NK-92 (cell line): Measurements from ENCODE around the gene DHRS13.
"Not testable (repeated sequence)": the region's sequence is repeated elsewhere in the genome, so short reads cannot be mapped to it uniquely, and the experiment has no call there.

ENCODE experiments used
- DNase-seq: peaks from one replicate; lab custom pipeline; 2025; ENCODE audit not compliant: unreplicated experiment; lab: John Stamatoyannopoulos, UW

DHRS13 gene

DNA sequence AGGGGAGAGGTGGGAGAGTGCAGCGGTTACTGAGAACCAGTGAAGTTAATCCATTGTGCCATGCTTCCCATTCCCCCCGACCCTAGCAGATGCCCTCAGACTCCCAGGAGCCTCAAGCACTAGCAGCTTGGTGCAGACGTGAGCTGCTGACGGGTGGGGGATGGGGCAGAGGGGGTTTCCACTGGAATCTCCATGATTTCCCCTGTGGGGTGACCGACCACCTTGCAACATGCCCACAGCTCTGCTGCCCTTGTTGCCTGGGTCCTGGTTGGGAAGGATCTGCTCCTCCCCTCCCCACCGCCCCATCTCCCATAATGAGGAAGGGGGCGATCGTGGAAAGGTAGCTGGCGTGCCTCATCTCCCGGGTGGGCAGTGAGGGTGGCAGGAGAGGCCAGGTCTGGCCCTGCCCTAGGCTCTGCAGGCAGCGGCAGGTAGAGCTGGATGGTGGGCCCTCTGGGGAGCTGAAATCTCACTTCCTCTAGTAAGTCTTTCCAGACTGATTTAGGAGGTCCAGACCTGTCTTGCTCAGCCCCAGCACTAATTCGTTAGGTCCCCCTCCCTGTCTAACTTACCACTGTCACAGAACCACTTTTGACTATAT lies 14.9 kb downstream of the DHRS13 start:
- no peak for DNase-seq

DNA sequence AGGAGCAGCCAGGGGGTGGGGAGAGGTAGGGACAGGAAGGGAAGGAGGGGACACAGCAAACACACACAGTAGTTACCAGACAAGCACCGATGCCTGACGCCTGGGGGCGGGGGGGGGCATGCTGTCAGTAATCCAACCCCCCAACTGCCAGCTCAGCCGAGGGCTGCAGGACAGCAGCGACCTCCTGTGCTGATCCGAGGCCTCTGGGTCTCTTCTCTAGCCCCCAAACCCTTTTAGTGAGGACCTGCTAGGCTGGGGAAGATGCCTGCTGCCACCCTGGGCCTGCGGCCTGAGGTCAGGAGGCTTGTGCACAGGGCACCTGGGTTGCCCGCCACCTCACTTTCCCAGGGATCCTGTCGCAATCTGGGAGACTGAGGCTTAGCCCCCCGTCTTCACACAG lies 16.9 kb downstream of the DHRS13 start:
- no peak for DNase-seq

DNA sequence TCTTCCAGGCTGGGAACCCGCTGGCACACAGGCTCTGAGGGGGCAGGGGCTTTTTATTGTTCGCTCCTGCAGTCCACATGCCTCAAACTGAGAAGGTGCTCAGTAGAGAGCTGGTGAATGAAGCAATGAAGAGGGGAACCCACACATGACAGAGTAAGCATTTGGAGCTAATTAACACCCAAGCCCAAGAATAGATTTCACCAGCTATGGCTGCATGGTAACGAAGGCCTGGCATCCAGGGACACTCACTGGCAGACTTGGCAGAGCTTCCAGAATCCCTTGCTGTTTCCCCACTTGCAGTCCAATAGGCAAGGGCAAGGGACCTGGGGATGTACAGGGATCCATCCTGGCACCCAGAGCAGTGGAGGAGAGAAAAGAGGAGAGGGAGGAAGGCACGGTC lies 17.5 kb downstream of the DHRS13 start:
- DNase-seq, result no peak

DNA sequence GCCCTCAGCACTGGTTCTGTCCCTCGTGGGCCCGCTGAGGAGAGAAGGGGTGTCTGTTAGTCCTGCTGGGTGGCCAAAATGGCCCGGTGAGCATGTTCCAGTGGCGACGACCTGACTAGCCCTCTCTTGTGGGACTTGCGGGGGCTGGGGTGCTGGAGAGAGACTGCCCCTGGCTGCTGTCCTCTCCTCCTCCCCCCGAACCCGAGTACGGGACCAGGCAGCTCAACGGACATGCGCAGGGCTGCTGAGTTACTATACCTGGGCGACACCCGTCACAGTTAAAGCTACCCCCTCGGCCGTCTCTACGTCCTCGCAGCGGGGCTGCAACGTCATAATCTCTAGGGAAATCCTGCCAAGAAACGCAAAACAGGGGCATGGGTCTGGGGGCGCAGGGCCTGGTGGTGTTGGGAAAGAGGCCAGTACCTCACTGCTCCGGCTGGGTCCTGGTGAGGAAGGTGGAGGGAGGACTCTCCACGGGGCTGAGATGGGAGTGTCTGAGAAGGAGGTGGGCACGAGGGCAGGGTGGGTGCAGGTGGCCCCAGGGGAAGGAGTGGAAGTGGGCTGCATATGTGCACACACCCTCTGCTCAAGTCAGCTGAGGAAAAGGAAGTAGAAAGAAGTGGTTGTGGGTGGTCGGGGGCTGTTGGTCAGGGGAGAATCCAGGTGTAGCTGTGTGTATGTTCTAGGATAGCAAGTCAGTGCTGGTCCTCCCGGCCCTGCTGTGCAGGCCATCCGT lies 18.7 kb downstream of the DHRS13 start:
- no peak for DNase-seq

DNA sequence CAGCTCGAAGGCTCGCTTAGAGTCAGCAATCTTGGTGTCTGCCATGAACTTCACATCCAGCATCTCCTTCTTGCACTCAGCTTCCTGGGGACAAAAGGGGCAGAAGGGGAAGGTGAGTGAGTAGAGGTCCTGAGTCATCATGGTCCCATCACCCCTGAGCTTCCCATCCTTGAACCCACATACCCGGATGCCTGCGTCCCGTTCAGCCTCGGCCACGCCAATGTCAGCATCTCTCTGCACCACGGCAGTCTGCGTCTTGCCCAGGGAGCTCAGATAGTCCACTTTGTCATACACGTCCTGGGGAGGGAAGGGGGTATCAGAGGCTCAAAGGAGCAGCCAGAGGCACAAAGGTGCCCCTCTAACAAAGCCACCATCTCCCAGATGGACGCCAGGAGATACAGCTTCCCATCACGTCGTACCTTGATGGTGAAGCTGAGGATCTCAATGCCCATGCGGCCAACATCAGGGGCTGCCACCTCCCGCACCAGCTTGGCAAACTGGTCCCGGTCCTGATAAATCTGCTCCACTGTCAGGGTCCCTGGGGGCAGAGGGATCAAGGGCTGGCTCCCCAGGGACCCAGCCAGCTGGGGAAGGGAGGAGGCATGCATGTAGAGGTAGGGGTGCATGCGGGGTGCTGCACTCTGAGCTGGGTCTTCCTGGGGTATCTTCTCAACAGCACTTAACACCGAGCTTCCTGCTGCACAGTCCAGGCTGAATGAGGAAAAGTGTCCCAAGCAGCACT lies 20.6 kb downstream of the DHRS13 start:
- DNase-seq, result no peak

DNA sequence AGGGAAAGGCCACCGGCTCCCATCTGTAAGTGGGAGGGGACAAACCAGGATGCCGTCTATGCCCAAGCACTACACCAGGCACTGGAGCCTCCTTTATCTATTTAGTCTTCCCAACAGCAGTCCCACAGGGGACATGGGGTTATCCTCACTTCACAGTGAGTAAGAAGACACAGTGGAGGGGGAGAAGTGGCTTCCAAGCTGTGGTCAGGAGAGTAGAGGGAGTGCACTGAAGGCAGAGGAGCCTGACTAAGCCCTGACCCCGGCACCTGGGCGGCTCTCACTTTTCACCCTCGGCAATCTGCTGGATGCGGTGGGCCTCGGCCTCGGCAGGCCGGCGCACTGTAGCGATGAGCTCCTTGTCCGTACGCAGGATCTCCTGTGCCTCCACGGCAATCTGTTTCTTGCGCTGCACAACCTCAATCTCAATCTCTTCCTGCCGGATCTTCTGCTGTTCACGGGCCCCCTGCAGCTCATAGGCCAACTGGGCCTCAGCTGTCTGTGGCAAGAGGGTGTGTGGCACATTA lies 21.3 kb downstream of the DHRS13 start:
- DNase-seq, result no peak

DNA sequence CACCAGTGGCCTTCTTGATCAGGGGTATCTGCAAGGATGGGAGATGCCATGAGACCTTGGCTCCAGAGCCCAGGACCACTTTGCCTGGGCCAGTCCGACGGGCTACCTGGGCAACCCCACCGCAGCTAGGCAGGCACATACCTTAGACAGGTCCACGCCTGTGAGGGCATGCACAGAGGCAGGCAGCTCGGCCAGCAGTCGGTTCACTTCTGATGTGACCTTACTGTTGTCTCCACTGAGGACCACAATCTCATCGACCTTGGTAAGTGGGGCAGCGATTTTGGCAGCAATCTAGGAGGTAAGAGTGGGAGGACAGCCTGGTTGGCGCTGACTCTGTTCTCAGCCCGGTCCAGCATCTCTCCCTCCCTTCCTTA lies 22.3 kb downstream of the DHRS13 start:
- no peak for DNase-seq

DNA sequence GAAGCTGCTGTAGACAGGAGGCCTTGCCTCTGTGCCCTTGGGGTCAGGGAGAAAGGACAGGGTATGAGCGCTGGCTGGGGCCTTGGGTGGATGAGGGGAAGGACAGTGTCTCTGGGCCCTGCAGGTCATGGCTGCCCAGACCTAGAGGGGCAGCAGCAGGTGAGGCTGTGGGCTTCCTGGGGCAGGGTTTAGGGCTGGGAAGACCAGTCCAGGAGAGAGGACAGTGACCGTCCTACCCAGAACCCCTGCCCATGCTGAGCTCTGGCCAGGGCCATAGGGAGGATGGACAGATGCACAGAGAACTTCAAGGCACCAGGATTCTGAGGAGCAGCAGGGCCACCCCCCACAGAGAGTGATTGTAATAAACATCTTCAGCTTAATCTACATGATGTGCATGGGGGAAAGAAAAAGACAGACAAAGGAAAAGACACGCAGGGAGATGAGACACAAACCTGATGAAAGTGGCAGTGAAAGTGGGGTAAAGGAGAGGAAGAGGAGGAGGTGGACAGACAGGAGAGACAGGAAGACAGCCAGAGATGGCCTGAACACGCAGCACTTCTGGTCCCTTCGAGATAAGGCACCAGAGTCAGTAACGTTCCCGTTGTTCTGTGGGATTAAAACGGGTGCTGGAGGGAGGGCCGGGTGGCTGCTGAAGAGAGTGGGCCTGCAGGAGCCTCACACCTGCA lies 22.9 kb downstream of the DHRS13 start:
- no peak for DNase-seq

DNA sequence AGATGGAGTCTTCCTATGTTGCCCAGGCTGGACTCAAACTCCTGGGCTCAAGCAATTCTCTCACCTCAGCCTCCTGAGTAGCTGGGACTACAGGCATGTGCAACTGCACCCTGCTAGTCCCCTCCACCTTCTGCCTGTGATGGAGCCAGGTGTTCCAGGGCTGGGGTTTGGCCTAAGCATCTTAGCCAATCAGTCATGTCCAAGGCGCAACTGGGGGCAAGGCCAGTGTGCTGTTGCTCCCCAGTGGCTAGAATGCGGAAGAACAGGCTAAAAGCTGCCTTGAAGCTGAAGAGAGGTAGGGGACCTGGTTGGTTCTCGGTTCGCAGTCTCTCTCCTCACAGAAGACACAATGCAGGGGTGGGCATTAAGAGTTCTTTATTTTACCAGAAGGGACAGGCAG lies 23.9 kb downstream of the DHRS13 start:
- DNase-seq, result no peak

DNA sequence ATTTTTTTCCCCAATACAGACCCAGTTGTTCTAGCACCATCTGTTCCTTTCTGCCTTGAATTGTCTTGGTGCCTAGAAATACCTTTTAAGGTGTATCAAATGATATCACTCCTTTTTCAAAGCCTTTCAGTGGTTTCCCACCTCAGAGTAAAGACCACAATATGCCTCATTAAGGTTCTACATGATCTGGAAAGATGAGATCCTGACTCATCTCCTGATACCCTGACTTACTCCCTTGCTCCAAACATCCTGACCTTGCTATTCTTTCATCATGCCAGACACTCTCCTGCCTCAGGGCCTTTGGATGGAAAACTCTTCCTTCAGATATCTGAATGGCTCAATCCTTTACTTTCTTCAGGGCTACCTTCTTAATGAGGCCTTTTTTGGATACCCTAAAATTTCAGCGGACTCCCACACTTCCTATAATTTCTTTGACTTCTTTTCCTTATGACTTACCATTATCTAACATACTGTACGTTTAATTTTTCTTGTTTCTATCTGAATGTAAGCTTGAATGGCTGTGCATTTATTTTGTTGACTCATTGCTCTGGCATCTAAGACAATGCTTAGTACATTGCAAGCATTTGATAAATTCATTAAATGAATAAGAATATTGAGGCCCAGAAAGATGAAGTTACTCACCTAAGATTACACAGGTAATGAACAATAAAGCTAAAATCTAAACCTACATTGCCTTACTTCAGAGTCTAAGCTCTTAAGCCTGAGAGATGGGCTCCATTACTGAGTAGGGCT lies 24.5 kb downstream of the DHRS13 start:
- no peak for DNase-seq

DNA sequence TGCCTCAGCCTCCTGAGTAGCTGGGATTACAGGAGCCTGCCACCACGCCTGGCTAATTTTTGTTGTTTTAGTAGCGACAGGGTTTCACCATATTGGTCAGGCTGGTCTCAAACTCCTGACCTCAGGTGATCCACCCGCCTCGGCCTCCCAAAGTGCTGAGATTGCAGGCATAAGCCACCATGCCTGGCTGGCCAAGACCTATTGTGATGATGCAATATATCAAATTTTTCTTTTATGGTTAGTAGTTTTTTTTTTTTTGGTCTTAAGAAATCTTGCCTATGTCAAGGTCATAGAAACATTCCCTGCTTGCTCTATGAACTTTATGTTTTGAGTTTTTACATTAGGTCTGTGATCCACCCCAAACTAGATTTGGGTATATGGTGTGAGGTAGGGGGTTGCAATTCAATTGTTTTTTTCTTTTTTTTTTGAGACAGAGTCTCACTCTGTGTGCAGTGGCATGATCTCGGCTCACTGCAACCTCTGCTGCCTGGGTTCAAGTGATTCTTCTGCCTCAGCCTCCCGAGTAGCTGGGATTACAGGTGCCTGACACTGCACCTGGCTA lies 25.6 kb downstream of the DHRS13 start:
- DNase-seq, result not testable (repeated sequence)

DNA sequence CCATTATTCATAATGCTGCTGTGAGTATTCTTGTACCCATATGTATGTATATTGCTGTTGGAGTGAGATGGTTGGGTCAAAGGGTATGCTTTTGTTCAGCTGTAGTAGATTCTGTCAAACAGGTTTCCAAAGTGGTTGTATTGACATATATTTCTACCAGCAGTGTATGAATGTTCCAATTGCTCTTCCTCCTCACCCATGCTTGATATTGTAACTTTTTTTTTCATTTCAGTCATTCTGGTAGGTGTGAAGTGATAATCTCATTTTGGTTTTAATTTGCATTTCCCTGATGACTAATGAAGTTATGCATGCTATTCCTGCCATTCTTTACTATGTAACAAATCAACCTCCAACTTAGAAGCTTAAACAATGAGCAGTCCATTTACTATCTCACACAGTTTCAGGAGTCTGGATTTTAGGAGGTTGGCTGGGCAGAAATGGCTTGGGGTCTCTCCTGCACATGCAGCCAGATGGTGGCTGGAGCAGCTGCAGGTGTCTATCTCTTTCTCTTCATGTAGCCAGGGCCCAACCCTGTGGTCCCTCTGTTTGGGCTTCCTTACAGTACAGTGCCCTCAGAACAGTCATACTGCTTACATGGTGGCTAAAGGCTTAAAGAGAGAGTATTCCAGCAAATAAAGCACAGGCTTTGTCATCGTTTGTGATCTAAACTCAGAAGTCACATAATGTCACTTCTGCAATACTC lies 26.9 kb downstream of the DHRS13 start:
- DNase-seq, result no peak

DNA sequence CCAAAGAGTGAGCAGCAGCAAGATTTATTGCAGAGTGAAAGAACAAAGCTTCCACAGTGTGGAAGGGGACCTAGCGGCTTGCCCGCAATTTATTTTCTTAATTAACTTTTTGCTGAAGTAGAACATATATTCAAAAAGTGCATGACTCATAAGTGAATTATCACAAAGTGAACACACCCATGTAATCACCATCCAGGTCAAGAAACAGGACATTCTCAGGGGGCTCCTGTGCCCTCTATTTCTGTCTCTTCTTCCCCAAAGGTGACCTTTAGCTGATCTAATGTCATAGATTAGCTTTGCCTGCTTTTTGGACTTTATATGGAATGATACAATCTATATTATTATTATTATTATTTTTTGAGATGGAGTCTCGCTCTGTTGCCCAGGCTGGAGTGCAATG lies 28.1 kb downstream of the DHRS13 start:
- DNase-seq, result no peak

DNA sequence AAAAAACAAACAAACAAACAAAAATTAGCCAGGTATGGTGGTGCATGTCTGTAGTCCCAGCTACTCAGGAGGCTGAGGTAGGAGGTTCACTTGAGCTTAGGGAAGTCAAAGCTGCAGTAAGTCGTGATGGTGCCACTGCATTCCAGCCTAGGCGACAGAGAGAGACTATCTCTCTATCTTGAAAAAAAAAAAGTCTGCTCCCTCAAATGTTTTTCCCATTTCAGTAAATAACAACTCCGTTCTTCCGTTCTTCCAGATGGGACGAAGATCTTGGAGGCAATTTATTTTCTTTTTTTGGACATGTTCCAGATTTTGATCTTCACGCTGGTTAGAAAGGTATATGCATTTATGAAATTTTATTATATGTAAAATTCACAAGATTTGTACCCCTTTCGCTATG lies 29.0 kb downstream of the DHRS13 start:
- no peak for DNase-seq

DNA sequence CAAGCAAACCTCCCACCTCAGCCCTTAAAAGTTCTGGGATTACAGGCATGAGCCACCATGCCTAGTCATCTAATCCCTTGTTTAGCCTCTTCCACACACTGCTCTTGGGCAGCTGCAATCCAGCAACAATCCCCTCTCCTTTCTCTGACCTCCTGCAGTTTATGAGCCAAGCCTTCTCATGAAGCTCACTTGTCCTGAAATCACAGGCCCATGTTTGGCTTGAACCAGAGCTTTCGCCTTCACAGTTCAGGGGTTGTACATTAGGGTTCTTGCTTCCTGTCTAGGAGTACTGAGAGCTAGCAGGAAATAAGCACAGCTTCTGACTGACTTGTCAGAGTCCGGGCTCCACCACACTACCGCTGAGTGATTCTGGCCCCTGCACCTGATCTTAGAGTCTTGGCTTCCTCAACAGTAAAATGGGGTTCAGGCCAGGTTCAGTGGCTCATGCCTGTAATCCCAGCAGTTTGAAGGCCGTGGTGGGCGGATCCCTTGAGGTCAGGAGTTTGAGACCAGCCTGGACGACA lies 31.8 kb downstream of the DHRS13 start:
- no peak for DNase-seq

DNA sequence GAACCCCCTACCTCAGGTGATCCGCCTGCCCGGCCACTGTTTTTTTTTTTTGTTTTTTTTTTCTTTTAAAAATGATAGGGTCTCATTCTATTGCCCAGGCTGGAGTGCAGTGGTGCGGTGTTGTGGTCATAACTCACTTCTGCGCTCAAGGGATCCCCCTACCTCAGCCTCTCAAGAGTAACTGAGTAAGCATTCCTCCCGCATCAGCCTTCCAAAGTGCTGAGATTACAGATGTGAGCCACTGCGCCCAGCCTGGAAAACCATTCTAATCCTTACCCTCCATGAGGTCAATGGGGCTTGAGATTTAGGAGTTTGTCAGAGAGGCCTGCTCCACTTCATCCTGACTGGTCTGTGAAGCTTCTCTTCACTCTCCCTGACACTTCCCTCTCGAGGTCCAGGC lies 35.6 kb downstream of the DHRS13 start:
- no peak for DNase-seq

DNA sequence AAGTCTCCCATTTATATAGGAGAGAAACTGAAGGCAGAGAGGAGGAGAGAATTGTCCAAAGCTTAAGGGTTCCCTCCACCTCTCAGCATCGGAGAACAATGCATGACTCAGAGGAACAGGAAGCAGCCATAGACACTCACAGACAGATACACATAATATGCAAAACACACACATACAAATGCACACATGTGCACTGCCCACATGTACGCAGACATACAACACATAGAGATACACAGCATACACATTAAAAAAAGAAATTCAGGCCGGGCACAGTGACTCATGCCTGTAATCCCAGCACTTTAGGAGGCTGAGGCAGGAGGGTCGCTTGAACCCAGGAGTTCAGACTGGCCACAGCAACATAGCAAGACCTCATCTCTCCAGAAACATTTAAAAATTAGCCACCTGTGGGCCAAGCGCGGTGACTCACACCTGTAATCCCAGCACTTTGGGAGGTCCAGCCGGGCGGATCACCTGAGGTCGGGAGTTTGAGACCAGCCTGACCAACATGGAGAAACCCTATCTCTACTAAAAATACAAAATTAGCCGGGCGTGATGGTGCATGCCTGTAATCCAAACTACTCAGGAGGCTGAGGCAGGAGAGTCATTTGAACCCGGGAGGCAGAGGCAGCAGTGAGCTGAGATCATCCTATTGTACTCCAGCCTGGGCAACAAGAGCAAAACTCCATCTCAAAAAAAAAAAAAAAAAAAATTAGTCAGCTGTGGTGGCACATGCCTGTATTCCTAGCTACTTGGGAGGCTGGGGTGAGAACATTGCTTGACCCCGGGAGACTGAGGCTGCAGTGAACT lies 36.7 kb downstream of the DHRS13 start:
- no peak for DNase-seq

DNA sequence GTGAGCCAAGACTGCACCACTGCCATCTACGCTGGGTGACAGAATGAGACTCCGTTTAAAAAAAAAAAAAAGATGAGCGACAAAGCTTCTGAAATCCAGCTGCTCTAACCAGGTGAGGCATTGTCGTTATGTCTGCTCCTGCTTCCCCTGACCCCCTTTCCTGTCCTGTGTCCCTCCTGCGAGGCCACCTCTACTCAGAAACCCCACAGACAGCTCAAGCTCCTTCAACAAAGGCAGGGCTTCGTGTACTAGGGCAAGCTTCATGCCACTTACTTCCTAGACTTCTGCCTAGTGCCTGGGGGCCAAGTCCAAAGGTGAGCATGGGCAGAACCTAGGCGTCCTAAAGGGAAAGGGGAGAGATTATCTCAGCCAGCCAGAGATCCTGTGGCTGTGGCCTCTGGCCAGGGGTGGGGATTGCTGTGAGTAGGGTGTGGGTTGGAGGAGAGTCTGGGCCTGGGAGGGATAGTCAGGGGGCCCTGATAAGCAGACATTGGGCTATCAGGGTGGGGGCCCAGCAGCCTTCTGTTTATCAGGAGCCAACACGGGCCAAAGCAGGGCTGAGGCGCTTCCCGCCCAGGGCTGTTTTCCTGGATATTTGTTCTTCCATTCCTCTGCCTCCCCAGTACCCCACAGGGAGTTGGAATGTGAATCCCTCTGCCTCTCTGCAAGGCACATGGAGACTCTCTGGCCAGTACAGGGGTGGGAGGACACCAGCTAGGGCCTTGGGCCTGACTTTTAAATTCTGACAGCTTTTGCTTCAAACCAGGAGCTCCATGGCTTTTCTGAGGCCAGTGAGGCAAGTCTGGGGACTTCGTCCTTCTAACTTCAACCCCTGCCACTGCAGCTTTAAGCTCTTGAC lies 37.7 kb downstream of the DHRS13 start:
- DNase-seq, result no peak
